Inflammatory macrophage (primary cell): ENCODE measurements around the gene NUDT9.
A peak's percentile ranks its signal among the peaks of the same experiment; 100 is the strongest.
"Not testable (repeated sequence)": the region's sequence is repeated elsewhere in the genome, so short reads cannot be mapped to it uniquely, and the experiment has no call there.

Experiments used
- DNase-seq, 2 donors: peaks; one replicate each; pipeline ENCODE4 v3.0.0-alpha.2; 2020 to 2022

The NUDT9 gene

DNA sequence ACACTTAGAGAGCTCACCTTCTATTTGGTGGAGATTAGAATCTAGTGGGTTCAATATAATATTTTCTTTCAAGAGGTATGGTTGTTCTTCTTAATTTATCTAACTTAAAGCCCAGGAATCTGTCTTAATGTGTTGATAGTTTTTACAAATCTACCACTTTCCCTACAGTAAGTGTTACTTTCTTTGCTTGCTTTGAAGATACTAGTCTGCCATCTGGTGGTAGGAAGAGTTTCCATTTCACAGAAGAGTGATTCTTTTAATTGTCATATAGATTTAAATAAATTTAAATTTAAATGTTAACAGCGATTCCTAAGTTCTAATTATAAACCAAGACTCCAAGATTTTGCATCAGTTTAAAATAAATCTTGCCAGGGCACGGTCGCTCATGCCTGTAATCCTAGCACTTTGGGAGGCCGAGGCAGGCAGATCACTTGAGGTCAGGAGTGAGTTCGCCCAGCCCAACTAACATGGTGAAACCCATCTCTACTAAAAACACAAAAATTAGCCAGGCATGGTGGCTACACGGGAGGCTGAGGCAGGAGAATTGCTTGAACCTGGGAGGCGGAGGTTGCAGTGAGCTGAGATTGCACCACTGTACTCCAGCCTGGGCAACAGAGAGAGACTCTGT lies 43.5 kb downstream of the NUDT9 start:
- DNase-seq = peak; percentile 30 to 44

DNA sequence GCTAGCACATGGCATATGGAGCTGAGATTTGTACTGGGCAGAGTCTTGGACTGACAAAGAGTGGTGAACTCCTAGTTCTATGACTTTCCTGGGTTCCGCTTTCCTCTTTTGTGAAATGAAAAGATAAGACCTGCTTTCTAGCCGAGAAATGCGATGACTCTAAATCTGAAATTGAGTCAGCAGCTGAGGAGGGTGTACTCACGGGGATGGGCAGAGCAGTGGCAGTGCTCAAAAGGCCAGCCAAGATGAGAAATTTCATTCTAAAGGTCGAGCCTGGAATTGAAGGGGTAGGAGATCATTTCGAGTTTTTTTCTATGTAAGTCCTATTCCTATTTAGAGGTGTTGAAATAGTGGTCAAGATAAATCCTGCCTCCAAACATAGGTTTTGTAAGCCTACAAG lies 47.0 kb downstream of the NUDT9 start:
- DNase-seq = no peak

DNA sequence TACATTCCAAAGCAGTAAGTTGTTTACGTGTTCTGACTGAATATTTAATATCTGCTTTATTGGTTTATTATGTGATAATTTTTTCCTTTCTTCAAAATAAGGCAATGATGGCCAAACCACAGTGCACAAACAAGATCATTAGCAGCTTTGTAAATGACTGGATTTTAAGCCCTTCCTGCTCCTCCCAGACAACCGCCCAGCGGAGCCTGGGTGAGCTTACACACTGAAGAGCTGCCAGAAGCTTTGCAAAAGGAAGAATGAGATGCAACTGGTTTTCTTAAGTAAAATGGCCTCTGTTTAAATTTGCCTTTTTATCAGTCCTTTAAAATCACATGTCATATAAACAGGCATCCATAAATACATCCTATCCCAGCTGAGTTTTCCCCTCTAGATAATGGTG lies 54.6 kb downstream of the NUDT9 start:
- no peak for DNase-seq

DNA sequence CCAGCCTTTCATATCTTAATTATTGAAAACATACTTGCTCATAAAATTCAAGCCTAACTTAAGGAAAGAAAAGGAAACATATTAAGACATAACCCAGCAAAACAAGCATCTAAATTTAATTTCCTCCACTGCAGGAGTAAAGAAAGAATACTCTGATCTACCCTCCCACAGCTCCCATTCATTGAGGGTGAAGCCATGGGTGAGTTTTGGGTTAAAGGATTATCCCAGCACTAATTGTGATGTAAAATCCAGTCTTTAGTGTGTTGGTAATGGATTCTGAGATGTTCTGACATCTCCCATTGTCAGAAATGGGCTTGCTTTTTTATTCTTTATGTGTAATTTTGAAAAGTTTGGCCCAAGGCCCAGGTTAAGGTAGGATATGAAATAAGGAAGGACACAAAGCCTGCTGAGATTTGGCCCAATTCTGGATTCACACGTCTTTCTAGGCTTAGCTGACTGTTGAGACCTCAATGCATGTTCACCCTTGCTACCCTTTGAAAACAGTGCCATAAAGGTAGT lies 56.4 kb downstream of the NUDT9 start:
- no peak for DNase-seq

DNA sequence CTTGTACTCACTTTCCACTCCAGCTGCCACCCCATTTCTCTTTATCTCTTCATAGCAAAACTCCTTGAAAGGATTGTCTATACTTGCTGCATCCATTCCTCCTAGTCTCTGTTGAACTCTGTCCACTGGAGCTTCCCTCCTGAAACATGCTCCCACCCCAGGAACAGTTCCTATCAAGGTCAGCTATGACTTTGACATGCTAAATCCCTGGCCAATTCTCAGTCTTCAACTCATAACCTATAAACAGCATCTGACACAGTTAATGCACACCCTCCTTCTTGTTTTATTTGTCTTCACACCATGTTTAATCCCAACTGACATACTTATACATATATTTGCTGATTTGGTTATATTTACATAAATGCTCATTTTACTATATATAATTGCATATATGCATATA lies 59.0 kb downstream of the NUDT9 start:
- DNase-seq = no peak

DNA sequence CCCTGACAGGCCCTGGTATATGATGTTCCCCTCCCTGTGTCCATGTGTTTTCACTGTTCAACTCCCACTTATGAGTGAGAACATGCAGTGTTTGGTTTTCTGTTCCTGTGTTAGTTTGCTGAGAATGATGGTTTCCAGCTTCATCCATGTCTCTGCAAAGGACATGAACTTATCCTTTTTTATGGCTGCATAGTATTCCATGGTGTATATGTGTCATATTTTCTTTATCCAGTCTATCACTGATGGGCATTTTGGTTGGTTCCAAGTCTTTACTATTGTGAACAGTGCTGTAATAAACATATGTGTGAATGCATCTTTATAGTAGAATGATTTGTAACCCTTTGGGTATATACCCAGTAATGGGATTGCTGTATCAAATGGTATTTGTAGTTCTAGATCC lies 60.9 kb downstream of the NUDT9 start:
- DNase-seq = not testable (repeated sequence)

DNA sequence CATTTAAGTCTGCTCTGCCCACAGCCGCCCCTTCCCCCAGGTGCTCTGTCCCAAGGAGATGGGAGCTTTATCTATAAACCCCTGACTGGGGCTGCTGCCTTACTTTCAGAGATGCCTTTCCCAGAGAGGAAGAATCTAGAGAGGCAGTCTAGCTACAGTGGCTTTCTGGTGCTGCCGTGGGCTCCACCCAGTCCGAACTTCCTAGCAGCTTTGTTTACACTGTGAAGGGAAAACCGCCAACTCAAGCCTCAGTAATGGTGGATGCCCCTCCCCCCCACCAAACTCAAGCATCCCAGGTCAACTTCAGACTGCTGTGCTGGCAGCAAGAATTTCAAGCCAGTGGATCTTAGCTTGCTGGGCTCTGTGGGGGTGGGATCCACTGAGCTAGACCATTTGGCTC lies 66.3 kb downstream of the NUDT9 start:
- not testable (repeated sequence) for DNase-seq

DNA sequence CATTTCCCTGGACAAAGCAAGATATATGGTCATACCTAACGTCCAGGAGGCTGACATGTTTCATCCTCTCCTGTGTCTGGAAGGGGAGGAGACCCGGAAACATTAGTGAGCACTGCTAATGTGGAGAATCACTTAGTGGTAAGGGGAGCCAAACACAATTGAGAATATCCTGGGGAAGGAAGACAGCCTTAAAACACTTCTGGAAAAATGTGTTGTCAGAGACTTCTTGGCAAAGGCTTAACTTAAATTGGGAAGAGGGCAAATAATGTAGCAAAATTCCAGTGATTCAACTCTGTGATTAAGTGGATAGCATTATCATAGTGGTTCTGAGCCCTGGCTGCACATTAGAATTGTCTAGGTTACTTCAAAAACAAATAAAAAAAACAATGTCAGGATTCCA lies 67.3 kb downstream of the NUDT9 start:
- no peak for DNase-seq

DNA sequence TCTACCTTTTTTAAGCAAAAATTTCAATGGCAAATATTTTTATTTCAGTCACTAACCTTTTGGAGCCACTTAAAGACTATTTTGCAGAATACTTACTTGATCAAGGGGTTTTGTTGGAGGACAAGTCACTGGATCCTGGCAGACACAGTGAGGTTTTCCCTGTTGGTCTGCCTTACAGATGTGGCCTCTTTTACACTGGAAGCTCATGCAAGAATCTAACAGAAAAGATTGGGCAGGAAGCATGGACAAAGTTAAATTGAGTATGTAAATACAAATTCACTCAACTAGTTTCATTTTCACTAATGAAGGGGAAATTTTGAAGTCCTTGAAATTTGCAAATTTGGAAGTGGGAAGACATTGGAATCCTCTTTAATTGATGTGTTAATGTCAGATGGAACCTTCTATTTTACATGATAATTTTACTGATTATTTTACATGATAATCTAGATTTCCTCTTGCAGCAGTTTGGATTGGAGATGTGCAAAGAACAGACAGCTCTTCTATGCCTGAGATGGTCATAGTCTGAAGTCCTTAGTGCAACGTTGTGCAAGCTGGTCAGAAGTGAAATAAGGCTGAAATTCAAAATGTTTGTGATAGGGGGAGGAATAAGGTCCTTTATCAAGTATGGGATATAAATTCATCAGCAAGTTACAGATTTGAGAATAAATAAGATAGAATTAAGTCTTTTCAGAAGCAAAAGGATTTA lies 68.4 kb downstream of the NUDT9 start:
- DNase-seq = no peak

DNA sequence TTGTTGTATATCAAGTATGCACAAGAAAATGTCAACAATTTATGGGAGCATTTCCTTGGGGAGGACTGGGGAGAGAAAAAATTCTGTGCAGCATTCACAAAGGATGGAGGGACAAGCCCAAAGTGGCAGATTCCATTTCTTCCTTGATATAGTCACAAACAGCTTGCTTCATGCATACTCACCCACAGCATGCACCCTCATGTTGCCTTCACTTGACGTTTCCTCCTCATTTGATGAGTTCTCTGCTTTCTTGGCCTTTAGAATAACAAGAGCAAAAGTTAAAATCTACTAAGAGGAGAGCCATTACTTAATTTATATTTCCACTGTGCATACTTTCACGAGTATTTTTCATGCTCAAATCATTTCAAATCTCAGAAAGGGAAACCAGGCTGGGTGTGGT lies 69.1 kb downstream of the NUDT9 start:
- no peak for DNase-seq

DNA sequence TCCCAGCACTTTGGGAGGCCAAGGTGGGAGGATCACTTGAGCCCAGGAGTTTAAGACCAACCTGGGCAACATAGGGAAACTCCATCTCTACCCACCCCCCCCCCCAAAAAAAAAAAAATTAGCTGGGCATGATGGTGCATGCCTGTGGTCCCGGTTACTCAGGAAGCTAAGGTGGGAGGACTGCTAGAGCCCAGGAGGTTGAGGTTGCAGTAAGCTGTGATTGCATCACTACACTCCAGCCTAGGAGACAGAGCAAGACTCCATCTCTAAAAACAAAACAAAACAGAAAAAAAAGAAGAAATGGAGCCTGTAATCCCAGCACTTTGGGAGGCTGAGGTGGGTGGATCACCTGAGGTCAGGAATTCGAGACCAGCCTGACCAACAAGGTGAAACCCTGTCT lies 69.5 kb downstream of the NUDT9 start:
- not testable (repeated sequence) for DNase-seq

DNA sequence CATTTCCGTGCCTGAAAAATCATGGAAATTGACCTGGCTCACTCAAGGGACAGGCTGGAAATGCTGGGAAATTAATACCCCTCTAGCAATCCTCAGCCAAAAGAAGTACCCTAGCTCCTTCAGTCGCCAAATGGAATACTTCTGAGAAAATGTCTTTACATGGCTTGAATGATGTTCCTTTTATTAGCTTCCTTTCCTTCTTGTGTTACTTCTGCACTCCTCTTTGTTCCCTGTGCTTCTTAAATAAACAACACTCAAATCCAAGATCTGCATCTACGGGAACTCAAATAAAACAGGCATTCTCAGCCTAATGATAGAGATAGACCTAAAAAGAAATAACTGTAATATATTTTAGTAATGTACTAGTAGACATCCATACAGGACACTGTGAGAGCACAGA lies 70.7 kb downstream of the NUDT9 start:
- no peak for DNase-seq

DNA sequence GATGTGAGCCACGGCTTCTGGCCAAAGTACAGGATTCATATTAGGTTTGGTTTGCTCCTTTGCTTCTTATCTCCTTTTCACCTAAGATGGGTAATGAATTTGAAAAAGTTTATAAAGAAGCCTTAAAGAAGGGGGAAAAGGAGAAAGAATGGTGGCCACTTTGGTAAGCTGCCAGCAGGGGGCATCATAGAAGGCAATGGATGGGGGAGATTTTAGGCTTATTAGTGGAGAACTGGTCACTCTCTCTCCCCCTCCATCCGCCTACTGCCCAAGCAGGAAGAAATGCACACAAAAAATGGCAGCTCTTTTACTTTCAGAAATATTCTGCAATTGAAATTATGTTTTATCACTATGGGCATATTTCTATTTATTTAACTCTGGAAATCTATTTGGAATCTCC lies 74.8 kb downstream of the NUDT9 start:
- peak; percentile 13 to 22 for DNase-seq

DNA sequence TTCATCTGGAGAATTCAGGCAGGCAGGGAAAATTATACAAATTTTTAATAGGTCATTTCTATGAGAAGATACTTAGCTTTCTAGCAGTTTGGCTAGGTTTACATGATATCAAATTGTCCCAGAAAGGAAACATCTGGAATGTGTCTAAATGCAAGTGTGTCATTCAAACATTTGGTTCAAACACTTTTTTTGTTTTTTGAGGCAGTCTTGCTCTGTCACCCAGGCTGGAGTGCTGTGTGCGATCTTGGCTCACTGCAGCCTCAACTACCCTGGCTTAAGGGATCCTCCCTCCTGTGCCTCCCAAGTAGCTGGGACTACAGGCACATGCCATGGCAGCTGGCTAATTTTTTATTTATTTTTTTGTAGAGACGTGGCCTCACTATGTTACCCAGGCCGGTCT lies 75.2 kb downstream of the NUDT9 start:
- no peak for DNase-seq

DNA sequence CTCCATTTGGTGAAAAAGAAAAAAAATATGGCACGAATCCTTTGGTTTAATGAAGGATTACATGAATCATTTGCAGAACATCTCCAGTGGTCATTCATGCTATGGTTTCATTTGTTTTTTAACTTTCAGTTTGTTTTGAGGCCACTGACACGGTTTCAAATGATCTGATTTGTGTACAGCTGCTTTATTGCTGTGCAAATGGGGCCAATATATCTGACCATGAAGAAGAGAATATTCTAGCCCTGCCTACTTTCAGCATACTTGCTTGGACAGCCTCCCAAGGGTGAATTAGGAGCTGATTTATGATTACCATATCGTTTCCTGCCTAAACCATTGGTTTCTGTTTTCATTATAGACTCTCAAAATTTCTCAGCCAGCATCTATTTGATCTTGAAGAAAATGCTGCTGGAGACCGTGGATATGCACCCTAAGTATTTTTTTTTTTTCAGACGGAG lies 76.1 kb downstream of the NUDT9 start:
- no peak for DNase-seq

DNA sequence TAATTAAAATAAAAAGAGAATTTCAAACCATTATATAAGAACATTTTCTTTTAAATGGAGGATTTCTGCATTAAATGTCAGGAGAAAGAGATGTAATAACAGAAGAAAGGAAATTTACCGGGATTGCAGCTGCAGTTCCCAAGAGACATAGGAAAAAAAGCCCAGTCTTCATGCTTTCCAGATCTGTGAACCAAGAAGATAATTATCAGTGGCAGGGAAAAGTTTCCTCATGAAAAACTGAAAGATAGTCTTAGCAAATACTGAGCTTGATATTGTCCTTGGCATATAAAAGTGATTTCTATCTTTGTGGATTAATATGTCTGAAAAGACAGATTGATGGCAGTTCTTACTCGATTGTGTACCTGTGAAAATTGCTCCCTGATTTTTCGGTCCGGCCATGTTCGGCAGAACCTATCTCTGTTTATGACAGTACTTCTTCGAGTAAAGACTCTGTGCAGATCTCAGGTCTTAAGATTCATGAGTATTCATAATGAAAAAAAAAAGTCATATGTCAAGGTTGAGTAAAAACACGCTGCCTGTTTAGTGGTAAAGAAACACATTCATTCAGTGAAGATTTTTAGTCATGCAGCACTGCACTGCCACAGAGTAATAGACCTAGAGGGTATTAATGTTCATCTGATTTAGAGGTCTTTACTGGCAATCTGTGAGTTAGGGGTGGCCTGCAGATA lies 77.2 kb downstream of the NUDT9 start:
- no peak for DNase-seq

DNA sequence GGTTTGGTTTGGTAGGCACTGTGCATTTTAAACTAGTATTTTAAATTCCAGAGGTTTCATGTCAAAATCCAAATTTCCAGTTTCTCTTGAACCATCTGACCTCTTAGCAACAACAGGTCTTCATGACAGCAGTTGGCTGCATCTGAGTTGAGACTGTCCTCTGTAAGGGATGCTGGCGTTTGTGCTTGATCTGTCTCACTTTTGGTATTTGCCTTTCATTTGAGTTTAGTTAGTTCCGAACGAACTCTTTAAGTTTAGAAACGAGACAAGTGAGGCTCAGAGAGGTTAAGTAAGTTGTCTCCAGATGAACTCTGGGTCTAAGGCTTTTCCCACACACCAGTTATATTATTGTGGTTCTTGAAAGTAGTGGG lies 77.7 kb downstream of the NUDT9 start:
- no peak for DNase-seq

DNA sequence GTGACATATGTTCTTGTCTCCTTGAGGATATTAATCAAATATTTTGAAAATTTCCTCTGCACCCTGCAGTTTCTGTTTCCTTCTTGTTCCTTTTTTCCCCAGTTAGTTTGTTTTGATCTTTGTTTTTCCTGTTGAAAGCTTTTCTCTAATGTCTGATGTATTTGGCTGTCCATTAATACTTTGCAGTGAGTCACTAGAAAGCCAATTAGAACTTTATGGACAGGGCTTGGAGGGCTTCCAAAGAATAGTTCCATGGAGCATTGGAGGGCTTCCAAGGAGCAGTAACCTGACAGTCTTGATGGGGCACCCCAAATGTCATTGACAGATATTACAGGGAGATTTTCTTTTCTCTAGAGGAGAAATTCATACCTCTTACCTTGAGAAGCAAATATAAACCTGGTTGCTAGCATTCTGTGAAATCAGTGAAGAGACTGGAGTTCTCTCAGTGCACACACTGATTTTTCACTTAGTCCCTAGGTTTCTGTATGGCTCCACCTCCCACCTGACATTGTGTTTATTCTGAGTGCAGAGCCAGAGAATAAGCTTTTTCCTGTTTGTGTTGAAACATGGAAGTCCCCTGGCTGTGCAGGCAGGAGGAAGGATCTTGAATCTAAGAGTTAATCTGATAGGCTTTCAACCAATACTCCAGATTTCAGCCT lies 80.3 kb downstream of the NUDT9 start:
- no peak for DNase-seq

DNA sequence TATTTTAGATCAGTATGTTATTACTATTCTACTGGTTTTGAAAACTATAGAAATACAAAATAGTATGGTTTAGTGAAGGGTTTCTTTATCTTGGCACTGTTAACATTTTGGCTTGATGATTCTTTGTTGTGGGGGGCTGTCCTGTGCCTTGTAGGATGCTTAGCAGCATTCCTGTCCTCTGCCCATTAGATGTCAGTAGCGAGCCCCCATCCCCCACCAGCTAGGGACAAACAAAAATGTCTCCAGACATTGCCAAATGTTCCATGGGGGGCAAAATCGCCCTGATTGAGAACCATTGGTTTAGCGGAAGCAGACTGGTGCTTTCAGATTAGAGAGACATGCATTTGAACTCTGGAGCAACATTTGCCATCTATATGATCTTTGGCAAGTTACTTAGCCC lies 83.5 kb downstream of the NUDT9 start:
- no peak for DNase-seq

DNA sequence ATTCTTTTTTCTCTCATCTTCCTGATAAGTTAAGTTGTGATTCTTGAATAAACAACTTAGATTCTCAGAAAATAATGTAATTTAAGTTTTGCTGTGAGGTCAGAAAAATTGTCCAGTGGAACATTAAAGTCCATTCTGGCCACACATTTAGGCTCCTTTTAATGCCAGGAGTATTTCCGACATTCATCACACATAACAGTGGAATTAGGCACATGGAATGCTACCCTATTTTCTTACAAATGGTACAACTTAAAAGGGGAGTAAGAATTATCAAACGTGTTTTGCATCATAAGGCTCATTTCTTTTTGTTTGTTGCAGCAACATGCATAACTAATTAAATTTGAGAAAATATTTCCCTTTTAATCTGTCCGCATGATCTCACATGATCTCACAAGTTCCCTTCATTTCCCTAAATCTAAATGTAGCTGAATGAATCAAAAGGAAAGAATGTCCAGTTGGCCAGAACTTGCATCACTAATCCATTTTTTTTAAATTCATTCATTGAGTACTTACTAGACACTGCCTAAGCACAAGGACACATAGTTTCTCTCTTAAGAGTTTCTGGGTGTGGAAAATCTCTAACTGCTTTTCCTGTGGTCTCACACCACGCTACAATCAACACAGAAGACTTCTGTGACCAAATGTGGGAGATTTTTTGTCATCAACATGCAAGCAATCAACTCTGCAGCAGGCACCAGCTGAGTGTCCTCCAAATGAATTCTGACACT lies 84.8 kb downstream of the NUDT9 start:
- DNase-seq = no peak
